ENCODE data around the gene FDX2.
"Not testable (repeated sequence)": the region's sequence is repeated elsewhere in the genome, so short reads cannot be mapped to it uniquely, and the experiment has no call there.

FDX2 gene

DNA sequence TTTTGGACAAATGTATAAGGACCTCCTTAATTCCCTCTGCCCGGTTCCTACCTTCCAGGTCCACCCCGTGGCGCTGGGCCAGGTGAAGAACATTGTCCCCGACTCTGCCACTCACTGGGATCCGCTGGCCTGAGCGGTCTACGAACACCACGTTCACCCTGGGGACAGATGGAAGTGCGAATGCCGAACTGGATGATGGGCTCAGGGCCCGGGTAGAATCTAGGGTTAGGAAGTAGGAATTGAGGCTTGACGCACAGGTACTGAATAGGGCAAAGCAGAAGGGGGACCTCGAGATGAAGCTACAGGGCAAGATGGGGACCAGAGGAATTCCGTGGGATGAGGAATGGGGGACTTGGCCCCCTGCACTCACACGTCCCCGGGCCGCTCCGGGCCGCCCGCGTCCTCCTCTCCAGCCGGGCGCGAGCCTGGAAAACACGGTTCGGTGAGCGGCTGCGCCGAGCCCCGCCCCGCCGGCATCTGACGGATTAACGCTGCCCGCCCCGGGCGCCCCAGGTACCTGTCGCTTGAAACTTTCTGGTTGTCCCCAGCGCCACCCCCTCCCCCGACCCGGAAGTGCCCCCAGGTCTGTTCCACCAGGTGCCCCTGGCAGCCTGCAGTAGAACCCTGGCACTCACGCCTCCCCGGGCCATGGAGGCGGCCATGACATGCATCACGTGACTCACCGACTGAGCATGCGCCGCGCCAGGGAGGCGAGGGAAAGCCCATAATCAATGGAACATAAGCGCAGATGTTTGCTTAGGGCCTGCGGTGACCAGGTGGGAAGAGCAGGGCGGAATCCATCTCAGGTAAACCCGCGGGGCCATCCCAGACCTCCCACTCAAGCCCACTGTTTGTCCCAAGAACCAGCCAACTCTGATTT, at the start of gene FDX2:
Gene FDX2 (minus strand): TSS at position 681 of the 880 bp plus-strand sequence. CDS start 19 bp downstream, at position 662.
- DNase-seq = peak; percentile 44

DNA sequence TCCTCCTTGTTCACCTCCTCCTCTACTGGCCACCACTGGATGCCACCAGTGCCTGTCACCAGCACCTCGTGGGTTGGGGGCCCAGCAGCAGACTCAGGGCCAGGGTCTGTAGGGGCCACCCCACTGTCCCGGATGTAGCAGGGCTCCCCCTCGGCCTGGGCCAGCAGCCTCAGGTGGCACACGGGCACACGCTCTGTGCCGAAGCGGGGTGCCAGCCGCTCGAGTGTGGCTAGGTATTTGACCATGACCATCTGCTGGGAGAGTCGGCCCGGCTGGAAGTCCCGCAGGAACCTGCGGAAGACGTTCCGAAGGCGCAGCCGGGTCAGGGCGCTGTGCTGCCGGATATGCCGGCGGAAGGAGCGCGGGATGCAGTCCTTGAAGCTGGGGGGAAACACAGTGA, 49.7 kb upstream of the FDX2 start:
- no peak for DNase-seq

DNA sequence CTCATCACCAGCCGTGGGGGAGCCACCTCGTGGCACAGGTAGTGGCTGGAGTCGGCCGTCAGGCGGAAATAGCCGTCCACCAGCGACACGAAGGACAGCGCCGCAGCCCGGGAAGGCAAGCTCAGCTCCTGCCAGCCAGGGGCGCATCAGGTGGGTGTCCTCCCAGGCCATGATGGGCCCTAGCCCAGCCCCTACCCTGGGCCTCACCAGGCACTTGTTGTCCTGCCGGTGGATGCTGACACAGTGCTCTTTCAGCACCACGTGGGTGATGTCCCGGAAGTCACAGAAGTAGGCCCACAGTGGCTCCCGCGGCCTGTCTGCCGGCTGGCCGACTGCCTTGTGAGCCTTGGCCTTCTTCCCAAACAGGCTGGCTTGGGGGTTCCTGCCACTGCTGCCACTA, 48.8 kb upstream of the FDX2 start:
- DNase-seq = no peak

DNA sequence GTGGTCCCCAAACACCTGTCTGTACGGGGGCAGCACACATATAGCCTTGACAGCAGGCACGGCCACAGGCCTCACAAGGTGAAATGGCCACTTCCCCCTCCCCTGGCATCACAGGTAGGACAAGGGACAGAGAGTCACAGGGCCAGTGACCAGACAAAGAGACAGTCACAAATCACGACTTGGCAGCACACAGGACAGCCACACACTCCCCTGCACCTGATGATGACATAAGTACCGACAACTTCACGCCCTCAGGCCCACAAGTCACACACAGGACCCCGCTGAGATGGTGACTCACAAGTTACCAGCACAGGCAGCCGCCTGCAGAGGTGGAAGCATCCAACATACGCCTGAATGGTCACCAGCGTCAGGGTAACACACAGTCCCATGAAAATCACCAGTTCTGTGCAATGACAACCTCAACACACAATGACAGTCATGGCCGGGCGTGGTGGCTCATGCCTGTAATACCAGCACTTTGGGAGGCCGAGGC, 48.0 kb upstream of the FDX2 start:
- DNase-seq = no peak

DNA sequence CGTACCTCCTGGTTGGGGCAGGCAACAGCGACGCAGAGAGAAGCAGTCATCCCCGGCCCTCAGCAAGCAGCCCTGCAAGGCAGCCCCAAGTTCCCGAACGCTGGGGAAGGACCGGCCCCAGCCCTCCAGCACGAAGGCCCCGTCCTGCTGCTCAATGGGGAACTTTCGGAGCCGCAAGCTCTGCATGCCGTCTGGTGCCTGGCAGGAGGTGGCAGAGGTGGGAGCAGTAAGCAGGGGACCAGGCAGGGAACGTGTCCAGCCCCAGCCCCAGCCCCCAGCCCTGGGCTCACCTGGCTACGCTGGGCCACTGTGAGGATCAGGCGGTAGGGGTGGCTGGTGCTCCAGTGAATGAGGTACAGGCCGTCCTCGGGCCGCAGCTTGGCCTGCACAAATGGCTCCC, 46.4 kb upstream of the FDX2 start:
- no peak for DNase-seq

DNA sequence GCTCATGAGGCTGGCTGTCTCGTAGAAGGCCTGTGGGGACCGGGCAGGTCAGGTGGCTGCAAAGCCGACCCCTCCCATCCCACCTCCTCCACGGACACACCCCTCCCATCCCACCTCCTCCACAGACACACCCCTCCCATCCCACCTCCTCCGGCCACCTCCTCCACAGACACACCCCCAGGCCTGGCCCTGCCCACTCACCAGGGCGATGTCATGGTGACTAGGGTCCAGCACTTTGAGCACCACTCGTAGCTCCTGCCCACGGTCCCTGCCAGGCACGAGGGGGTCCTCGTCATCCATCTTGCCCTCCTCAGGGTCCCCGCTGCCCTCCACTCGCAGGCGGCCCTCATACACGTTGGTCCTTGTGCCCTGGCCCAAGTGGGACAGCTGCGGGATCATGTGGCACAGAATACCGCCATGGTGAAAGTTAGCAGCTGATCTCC, 45.8 kb upstream of the FDX2 start:
- no peak for DNase-seq

DNA sequence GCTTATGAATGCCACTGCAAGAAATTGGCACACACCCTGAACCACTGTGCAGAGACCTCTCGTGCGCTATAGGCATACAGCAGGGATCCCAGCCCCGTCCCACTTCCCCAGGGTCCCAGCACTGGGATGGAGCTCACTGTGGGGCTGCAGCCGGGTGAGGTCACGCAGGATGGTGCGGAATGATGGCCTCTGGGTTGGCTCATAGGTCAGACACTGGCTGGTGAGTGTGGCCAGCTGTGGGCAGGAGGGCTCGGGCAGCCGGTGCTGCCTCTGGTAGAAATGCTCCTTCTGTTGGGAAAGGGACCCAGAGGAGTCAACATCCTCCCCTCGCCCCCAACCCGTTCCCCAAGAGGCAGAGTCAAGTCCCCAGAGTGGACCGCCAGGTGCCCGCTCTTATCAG, 40.6 kb upstream of the FDX2 start:
- no peak for DNase-seq

DNA sequence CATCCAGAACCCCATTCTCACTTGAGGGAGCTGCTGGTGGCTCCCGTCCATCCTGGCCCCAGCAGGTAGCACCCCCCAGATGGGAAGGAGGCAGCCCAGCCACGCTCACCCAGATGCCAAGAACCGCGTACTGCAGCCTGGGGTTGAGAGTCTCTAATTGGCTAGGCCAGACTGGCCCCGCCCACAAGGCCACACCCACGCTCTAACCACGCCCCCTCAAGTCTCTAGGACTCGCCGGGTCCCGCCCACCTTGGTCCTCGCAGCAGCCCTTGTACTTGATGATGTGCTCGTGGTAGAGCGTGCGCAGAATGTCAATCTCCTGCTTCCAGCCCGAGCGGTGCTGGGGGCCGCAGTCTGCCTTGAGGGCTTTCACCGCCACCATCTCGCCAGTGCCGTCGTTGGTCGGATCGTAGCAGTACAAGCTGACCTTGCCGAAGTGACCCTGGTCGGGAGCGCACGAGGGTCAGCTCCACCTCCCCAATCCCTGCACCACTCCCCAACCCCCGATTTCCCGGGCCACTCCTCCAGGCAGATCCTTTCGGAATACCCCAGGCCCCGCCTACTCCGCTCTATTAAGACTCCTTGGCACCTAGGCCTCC, 38.1 kb upstream of the FDX2 start:
- no peak for DNase-seq

DNA sequence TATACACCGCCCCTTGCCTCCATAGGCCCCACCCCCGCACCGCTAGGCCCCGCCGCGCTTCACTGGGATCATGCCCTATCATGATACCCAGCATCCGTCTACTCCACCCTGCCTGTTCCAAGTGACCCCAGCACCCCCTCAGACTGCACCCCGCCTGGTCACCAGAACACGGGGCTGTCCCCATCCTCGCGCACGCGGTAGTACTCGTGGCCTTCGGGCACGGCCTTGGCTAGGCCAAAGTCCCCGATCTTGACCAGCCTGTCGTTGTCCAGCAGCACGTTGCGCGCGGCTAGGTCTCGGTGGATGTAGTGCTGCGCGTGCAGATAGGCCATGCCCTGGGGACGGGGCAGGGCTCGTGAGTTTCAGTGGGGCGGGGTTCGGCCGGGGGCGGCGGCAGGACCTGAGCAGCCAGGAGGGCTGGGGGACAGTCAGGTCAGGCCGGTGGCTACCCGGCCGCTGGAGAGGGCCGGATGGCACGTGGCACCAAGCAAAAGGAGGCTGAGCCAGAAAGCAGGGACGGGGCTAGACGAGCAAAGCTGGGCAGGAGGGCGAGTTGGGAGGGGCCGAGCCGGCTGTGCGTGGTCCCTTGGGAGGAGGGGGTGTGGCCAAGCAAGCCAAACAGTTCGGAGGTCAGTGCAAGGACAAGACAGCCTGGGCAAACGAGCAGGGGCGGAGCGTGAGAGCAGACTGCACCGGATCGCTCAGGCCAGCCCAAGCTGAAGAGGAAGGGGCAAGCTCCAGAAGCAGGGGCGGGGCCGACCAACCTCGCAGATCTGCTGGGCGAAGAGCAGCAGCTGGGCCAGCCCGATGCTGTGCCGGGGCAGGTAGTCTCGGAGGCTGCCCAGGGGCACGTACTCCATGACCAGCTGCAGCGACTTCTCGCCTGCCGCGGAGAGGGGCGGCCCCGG, 37.2 kb upstream of the FDX2 start:
- DNase-seq = no peak

DNA sequence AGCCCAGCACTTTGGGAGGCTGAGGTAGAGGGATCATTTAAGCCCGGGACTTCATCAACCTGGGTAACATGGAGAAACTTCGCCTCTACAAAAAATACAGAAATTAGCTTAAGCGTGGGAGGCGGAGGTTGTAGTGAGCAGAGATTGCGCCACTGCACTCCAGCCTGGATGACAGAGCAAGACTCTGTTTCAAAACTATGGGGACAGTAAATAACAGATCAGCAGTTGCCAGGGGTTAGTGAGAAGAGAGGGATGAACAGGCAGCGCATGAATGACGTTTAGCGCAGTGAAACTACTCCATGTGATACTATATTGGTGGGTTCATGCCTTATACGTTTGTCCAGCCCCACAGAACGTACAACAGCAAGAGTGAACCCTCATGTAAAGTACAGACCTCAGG, 30.7 kb upstream of the FDX2 start:
- no peak for DNase-seq

DNA sequence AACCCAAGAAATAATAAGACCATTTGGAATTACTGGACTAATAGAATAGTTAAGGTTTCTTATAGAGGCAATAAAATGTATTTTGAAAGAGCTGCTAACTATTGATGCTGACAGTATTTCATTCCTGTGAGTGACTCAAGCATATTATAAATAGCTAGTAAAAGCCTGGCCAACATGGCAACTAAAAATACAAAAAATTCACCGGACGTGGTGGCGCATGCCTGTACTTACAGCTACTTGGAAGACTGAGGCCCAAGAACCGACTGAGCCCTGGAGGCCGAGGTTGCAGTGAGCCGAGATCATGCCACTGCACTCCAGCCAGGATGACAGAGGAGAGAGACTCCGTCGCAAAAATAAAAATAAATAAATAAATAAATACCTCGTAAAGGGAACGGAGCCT, 29.0 kb upstream of the FDX2 start:
- no peak for DNase-seq

DNA sequence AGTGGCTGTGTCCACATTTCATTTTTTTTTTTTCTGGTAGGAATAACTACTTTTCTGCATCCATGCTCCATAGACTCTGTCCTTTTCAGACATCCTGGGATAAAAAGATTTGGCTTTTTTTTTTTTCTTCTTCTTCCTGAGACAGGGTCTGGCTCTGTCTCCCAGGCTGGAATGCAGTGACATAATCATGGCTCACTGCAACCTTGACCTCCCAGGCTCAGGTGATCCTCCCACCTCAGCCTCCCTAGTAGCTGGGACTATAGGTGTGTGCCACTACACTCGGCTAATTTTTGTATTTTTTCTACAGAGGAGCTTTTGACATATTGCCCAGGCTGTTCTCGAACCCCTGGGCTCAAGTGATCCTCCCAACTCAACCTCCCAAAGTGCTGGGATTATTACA, 27.7 kb upstream of the FDX2 start:
- no peak for DNase-seq

DNA sequence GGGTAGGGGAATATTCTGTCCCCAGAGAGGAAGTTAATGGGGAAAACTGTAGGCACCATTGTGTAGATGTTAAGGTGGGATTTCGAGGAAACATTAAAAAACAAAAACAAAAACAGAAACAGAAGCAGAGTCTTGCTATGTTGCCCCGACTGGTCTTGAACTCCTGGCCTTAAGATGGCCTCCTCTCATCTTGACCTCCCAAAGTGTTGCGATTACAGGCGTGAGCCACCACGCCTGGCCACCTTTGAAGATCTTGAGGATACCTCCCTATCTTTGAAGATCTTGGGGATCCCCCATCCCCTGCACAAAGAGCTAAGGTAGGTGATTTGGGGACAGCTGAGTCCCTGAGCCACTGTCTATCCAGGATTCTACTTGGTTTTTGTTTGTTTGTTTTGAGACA, 24.2 kb upstream of the FDX2 start:
- no peak for DNase-seq

DNA sequence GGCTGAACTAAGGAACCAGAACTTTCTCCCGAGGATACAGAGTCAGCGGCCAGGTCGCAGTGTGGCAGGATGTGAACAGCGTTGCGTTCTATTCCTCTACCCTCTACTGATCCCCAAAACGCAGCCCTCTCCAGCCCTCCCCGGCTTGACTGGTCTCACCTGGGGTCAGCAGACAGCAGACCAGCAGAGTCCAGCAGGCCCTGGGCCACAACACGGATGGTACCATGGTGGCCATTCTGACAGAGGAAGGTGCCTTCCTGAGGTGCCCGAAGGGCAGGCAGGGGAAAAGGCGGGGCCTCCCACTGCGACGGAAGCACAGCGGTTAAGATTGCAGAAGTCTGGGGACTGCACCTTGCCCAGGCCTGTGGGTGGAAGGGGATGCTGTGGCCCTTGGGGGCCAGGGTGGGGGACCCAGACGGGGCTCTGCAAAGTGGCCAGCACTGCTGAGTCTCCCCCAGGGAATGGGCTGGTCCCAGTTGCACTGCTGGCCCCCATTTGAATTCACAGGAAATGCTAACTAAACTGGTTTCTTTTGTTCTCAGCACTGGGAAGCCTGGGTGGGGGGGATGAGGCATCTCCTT, 23.7 kb upstream of the FDX2 start, which contains the start of gene ICAM3:
Gene ICAM3 (minus strand): TSS at position 245 of the 581 bp plus-strand sequence. CDS start 10 bp downstream, at position 235.
- no peak for DNase-seq

DNA sequence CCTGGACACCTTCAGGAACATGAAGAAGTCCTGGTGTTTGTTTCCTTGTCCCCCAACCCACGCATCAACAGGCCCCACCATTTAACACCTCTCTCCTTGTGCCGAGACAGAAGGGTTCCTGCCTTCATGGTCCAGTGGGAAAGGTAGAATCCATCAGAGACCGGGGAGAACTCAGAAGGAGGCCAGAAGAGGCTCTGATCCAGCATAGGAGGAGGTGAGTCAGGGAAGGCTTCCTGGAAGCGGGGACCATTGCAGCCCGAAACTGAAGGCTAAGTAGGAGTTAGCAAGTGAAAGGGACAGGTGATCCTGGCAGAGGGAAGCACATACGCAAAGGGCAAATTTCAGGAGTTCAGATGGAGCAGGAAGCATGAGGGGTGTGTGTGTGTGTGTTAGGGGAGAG, 23.1 kb upstream of the FDX2 start:
- no peak for DNase-seq

DNA sequence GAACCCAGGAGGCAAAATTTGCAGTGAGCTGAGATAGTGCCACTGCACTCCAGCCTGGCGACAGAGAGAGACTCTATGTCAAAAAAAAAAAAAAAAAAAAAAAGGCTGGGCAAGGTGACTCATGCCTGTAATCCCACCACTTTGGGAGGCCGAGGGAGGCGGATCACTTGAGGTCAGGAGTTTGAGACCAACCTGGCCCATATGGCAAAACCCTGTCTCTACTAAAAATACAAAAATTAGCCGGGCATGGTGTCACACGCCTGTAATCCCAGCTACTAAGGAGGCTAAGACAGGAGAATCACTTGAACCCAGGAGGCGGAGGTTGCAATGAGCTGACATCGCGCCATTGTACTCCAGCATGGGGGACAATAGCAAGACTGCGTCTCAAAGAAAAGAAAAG, 20.9 kb upstream of the FDX2 start:
- DNase-seq = not testable (repeated sequence)

DNA sequence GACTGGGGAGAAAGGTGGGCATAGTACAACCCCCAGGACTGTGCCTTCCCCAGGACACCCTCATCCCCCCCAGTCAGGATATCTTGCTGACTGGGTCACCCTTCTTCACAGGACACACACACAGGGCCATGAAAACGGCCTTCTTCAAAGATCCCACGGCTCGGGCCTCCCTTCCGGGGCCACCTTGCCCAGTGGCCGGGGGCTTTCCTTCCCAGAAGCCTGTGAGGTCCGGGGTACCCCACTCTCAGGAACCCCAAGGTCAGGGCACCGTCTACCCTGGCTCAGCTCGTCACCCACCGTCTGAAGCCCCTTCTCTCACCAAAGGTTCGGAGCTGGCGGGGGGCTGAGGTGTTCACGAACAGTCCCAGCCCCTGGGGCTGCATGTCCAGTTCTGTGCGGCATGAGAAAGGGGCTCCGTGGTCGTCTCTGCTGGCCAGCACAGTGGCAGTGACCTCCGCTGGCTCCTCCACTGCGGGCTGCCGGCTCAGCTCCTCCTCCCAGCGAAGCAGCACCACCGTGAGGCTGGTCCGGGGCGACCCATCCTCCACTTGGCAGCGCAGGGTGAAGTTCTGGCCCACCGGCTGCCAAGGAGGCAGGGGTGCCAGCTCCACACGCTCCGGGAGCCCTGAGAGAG, 19.7 kb upstream of the FDX2 start:
- no peak for DNase-seq

DNA sequence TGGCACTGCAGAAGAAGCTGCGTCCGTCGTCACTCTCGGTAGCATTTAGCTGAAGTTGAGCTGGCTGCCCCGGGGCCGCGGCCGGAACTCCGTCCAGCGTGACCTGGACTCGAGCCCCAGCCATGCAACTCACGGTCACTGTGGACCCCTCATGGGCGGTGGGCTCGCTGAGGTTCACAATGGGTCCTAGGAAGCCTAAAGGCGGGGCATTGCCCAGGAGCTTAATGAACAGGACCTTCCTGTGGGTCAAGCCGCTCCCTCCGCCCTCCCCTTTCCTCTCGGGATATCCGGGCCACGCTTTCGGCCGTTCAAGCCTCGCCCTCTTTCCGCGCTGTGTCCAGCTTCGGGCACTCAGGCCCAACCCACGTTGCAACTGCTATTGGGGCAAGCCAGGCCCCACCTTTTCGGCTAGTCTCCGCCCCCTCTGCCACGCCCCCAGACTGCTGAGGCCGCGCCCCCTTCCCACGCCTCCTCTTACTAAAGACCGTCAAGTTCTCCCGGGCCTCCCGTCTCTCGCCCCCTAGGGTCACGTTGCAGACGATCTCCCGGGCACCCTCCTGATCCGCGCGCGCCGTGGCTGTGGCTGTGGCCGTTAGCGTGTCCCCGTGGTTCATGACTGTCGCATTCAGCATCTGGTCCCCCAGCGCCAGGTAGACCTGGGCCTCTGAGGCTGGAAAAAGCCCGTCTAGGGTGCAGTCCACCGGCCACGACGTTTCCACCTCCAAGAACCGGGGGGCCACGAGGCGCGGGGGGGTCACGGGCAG, 19.0 kb upstream of the FDX2 start:
- DNase-seq = peak; percentile 86

DNA sequence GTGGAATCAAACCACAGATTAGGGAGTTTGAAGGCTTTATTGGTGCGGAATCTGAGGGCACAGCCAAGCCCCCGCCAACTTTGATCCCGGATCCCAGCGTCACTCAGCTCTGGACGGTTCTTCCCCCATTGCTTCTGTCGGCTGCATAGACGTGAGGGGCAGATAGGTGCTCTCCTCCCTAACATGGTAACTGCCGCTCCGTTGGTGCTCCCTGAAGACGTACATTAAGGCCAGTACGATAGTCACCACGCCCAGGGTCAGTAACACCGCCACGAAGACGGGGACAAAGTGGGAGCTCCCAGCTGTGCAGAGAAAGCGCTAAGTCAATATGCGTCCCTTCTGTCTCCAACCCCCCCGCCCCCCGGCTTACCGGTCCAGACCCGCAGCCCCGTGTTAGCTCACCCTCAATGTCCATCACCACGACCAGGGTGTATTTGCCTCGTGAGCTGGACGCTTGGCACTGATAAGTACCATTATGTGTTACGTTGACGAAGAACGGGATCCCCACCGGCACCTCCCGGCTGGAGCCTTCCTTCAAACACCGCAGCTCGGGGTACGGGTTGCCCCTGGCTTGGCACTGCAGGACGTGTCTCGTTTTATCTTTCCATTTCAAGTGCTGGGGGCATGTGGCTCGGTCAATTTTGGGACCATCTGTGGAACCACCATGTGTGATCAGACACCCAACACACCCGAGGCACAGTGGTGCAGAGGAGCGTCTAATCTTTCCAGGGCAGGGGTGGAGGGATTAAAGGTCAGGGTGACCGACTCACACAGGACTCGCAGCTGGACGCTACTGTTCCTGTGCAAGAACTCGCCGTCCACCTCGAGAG, 18.2 kb upstream of the FDX2 start:
- no peak for DNase-seq

DNA sequence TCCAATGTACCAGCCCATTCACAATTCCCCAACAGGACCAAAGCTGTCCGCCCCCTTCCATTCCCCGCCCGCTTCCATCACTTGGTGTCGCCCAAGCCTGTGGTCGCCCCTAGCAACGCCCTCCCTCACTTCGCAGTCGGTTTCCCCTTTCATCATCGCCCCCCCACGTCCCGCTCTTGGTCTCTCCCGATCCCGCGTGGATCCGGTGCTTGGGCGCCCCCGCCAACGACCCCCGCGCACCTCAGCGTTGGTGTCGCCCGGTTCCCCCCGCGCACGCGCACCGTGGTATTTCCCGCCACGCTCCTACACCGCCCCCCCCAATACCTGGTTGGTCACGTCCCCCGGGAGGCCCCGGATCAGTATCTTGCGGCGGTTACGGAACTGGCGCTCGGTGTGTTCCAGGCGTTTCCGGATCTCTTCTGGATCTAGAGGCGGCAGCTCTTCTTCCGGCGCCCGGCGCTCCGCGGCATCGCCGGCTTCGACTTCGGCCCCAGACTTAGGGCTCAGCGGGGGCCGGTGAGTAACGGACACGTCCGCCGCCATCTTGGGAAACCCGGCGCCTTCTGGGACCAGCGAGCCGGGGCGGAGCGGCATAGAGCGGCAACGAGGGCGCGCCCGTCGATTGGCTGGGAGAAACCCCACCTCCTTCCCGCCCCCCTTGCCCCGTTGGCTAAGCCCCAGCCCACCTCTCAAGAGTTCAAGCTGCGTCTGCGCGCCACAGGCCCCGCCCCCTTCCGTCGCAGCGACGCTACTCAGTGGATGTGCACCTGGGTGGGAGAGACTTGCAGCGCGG, 17.3 kb upstream of the FDX2 start, which contains the start of gene RAVER1:
Gene RAVER1 (minus strand): TSS at position 565 of the 793 bp plus-strand sequence. CDS start 22 bp downstream, at position 543.
- peak; percentile 93 for DNase-seq
